Uterus (tissue), 4 donors: Measurements from ENCODE around the gene ALOX5. TPM values are rescaled to one million over a fixed set of nuclear protein-coding genes. Genes with fewer than 3 reads are reported as not detected.

ENCODE experiments used
- DNase-seq, 2 donors: peaks; one replicate each; pipeline ENCODE4 v3.0.0-alpha.2; 2019 to 2020
- H3K27ac ChIP-seq, 2 donors: fragments of 200-600 bp; sonication (generic); 1 replicate in 1 of 2; 2 replicates in 1 of 2; pipeline ENCODE4 v1.5.1; 2016 to 2018
- H3K27me3 ChIP-seq, 2 donors: fragments of 200-600 bp; sonication (generic); one replicate each; pipeline ENCODE4 v1.5.1; 2018 to 2019; ENCODE audit warnings: control low read depth in 1 of 2
- H3K36me3 ChIP-seq, 2 donors: fragments of 200-600 bp; sonication (generic); one replicate each; pipeline ENCODE4 v1.5.1; 2019; ENCODE audit warnings: control low read depth in 1 of 2
- H3K4me1 ChIP-seq, 2 donors: fragments of 200-600 bp; sonication (generic); one replicate each; pipeline ENCODE4 v1.5.1; 2018 to 2019; ENCODE audit warnings: control low read depth in 1 of 2
- H3K4me3 ChIP-seq, 2 donors: fragments of 200-600 bp; sonication (generic); 1 replicate in 1 of 2; 2 replicates in 1 of 2; pipeline ENCODE4 v1.5.1; 2018 to 2019; ENCODE audit warnings: mild to moderate bottlenecking in 1 of 2
- H3K9me3 ChIP-seq, 2 donors: fragments of 200-600 bp; sonication (generic); one replicate each; pipeline ENCODE4 v1.5.1; 2019; ENCODE audit warnings: control low read depth in 1 of 2
- POLR2A ChIP-seq, 2 donors: fragments of 450-650 bp; IDR thresholded peaks; one replicate each; pipeline ENCODE4 v1.6.1; 2016; ENCODE audit warnings: antibody characterized with exemption in 2 of 2, mild to moderate bottlenecking in 1 of 2, moderate library complexity in 1 of 2
- intact Hi-C: fragments of 100-400 bp; cut with DNase I; formaldehyde crosslinking; loops from one replicate; pipeline ENCODE4 v1.15.1; 2023; ENCODE audit warnings: low total_unique reads
- total RNA-seq, 4 donors: library from RNA; depleted of rRNA in 3 of 4; stranded (reverse); fragments of >200 nt in 3 of 4; gene quantifications; one replicate each; pipeline versions ENCODE4 v1.1.0 to v1.2.4, GENCODE V29; 2014 to 2023
- TF ChIP-seq, protein P1 (sequence below), 4 experiments: fragments of 200-600 bp in 2 of 4; fragments of 450-650 bp in 2 of 4; sonication (generic) in 2 of 4; IDR thresholded peaks; one replicate each; pipeline ENCODE4 v1.5.1; 2016 to 2019; ENCODE audit warnings: antibody characterized with exemption in 4 of 4, mild to moderate bottlenecking in 2 of 4, moderate library complexity in 1 of 4
- donor health status: DM: yes; HTN: yes; CAD: no.

ALOX5 gene
- total RNA-seq, 4 donors from 2014 or later: 3.5 to 32.5 (median 10.6) TPM

DNA sequence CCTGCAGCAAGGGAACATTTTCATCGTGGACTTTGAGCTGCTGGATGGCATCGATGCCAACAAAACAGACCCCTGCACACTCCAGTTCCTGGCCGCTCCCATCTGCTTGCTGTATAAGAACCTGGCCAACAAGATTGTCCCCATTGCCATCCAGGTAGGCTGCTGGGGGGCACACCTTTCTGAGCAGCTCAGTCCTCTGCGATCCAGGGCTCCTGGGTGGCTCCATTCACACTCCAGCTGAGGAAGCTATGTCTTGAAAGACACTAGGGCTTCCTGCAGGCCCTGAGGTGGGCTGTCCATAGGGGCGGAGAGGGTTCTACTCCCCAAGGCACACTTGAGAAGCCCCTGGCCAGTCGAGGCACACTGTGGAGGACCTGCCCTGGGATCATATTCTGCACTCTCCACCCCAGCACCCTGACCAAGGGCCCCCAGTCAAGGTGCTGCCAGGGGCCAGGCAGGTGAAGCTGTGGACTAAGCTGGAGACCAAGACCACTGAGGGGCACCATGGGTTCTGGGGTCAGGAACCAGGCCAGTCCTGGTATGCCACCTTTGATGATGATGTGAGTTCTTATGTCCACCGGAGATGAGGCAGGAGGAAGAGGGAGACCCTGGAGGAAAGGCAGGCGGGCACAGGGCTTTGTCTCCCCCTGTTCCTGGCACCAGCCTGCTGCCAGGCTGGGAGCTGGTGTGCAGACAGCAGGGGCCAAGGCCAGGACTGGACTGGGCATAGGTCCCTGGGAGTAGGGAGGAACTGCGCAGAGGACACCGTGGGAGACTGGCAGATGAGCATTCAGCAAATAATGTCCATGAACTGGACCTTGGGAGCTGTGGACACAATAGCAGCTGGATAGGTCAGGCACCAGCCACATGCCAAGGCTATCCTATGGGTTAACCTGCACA lies 54.8 kb downstream of the ALOX5 start:
- intact Hi-C loops: no loop called here
- Histone ChIP-seq H3K4me1 (no peaks in the 10 kb centered on the region), H3K9me3 (no peaks in the 10 kb centered on the region), H3K36me3 (no peaks in the 10 kb centered on the region), H3K4me3 (no peak overlapping the region), H3K27me3 (no peaks in the 10 kb centered on the region), H3K27ac (no peak overlapping the region)
- TF ChIP-seq, protein P1, sequence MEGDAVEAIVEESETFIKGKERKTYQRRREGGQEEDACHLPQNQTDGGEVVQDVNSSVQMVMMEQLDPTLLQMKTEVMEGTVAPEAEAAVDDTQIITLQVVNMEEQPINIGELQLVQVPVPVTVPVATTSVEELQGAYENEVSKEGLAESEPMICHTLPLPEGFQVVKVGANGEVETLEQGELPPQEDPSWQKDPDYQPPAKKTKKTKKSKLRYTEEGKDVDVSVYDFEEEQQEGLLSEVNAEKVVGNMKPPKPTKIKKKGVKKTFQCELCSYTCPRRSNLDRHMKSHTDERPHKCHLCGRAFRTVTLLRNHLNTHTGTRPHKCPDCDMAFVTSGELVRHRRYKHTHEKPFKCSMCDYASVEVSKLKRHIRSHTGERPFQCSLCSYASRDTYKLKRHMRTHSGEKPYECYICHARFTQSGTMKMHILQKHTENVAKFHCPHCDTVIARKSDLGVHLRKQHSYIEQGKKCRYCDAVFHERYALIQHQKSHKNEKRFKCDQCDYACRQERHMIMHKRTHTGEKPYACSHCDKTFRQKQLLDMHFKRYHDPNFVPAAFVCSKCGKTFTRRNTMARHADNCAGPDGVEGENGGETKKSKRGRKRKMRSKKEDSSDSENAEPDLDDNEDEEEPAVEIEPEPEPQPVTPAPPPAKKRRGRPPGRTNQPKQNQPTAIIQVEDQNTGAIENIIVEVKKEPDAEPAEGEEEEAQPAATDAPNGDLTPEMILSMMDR (IDR thresholded peaks at IDR 0.05): no peak
- DNase-seq: no peak

DNA sequence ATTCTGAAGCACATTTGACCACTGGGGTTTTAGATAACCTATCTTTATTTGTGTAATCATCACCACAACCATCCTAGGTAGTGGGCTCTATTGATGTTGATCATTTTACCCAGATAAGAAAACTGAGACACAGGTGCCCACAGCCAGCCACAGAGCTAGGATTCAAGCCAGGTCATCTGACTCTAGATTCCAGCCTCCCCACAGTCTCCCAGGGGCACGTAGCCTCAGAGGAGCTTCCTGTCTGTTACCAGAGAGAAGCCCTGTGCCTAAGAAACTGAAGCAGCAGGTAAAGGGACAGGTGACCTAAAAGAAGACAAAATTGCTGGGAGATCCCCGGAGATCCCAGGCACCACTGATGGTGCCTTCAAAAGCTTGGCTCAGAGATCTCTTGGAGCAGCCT lies 55.8 kb downstream of the ALOX5 start:
- H3K27ac ChIP-seq: no peak overlapping the region
- DNase-seq: no peak
- TF ChIP-seq, protein P1 (IDR thresholded peaks at IDR 0.05): no peak
- TF ChIP-seq POLR2A (IDR thresholded peaks at IDR 0.05): no peak
- H3K4me1 ChIP-seq: no peaks in the 10 kb centered on the region
- no peaks in the 10 kb centered on the region for H3K27me3 ChIP-seq
- H3K9me3 ChIP-seq: no peaks in the 10 kb centered on the region
- intact Hi-C loops: no loop called here
- H3K4me3 ChIP-seq: no peak overlapping the region
- H3K36me3 ChIP-seq: no peaks in the 10 kb centered on the region

DNA sequence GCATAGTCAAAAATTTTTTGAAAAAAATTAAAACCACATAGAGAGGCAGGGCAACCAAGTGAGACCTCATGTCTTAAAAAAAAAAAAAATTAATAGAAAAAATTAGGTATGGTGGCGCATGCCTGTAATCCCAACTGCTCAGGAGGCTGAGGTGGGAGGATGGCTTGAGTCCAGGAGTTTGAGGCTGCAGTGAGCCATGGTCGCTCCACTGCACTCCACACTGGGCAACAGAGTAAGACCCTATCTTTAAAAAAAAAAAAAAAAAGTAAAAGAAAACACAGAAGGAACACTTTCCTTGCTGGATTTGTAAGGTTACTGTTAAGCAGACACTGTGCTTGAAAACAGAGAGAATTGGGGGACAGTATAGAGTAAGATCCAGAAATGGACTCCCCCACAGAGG lies 58.1 kb downstream of the ALOX5 start:
- Histone ChIP-seq H3K4me1 (no peaks in the 10 kb centered on the region), H3K9me3 (no peaks in the 10 kb centered on the region), H3K36me3 (no peaks in the 10 kb centered on the region), H3K27me3 (no peaks in the 10 kb centered on the region), H3K27ac (no peak overlapping the region), H3K4me3 (no peak overlapping the region)
- intact Hi-C loops: no loop called here
- no peak for TF ChIP-seq POLR2A (IDR thresholded peaks at IDR 0.05)
- TF ChIP-seq, protein P1 (IDR thresholded peaks at IDR 0.05): no peak
- no peak for DNase-seq

DNA sequence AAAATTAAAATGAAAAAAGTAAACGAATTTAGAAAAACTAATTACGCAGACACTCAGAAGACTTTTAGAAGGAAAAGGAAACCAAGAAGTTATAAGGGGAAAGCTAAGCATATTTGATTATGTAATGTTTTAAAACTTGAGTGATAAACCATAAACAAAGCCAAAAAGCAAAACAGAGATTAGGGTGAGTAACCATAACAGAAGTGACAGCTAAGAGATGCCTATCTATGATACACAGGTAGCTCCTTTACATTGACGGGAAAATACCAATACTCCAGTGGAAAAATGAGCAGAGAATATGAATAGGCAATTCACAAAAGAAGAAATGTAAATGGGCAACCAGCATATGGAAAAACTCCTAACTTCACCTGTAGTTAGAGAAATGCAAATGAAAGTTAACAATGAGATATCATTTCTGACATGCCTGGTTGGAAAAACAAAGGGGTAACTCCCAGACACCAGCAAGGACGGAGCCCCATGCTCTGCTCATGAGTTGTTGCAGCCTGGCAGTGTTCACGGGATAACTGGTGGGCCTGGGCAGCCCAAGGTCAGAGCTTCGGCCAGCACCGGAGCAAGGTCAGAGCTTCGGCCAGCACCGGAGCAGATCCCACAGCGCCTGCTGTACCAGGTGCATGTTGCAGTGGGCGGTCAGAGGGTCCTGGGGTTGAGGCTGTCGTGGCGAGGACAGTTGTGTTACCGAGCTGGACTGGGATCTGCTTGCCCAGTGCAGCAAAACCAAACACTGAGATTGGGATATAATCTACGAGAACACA lies 58.9 kb downstream of the ALOX5 start:
- H3K9me3 ChIP-seq: no peaks in the 10 kb centered on the region
- H3K27ac ChIP-seq: no peak overlapping the region
- H3K4me3 ChIP-seq: no peak overlapping the region
- no peaks in the 10 kb centered on the region for H3K4me1 ChIP-seq
- no peaks in the 10 kb centered on the region for H3K36me3 ChIP-seq
- TF ChIP-seq, protein P1 (IDR thresholded peaks at IDR 0.05): no peak
- no peak for TF ChIP-seq POLR2A (IDR thresholded peaks at IDR 0.05)
- DNase-seq: no peak
- intact Hi-C loops: no loop called here
- no peaks in the 10 kb centered on the region for H3K27me3 ChIP-seq
